Measurements from ENCODE around the gene MARK3.

- TF ChIP-seq CTCF (IDR thresholded peaks at IDR 0.05; ENCODE audit: insufficient read depth, low read depth, low read length): no peak
- no peak for TF ChIP-seq EZH2 (IDR thresholded peaks at IDR 0.05; ENCODE audit: insufficient read depth, low read length)
These were observed 18.5 kb upstream of the MARK3 start for GRCh38 chr14:103366741-103367140.
